Heart right ventricle (tissue), 16 donors: ENCODE data around the gene TTC16. TPM values are rescaled to one million over a fixed set of nuclear protein-coding genes. Genes with fewer than 3 reads are reported as not detected.

Experiments
- ATAC-seq, 8 donors: fragments of 200-7000 bp; cut with Tn5 transposase; one replicate each; pipeline ENCODE4 v1.9.1; 2020; ENCODE audit warnings: mild to moderate bottlenecking in 8 of 8, moderate library complexity in 8 of 8, moderate number of reproducible peaks in 1 of 8
- DNase-seq, 2 donors: peaks; one replicate each; pipeline ENCODE4 v3.0.0-alpha.2; 2020
- H3K27ac ChIP-seq, 10 donors: fragments of 200-600 bp; sonication (generic) in 2 of 10; one replicate each; pipeline versions ENCODE4 v1.5.0 to v1.8.0; 2020 to 2022; ENCODE audit warnings: mild to moderate bottlenecking in 3 of 10
- H3K27me3 ChIP-seq, 7 donors: fragments of 200-600 bp; one replicate each; pipeline ENCODE4 v1.8.0; 2021 to 2022; ENCODE audit warnings: mild to moderate bottlenecking in 2 of 7
- H3K36me3 ChIP-seq, 9 donors: fragments of 200-600 bp; sonication (generic) in 1 of 9; one replicate each; pipeline versions ENCODE4 v1.5.0 to v1.8.0; 2020 to 2022; ENCODE audit warnings: mild to moderate bottlenecking in 2 of 9
- H3K4me1 ChIP-seq, 9 donors: fragments of 200-600 bp; sonication (generic) in 1 of 9; one replicate each; pipeline versions ENCODE4 v1.5.0 to v1.8.0; 2020 to 2022; ENCODE audit warnings: mild to moderate bottlenecking in 4 of 9
- H3K4me3 ChIP-seq, 10 donors: fragments of 200-600 bp; sonication (generic) in 2 of 10; one replicate each; pipeline versions ENCODE4 v1.5.0 to v1.8.0; 2020 to 2022; ENCODE audit warnings: mild to moderate bottlenecking in 7 of 10, moderate library complexity in 2 of 10
- H3K9me3 ChIP-seq, 11 donors: fragments of 200-600 bp in 10 of 11; sonication (generic) in 2 of 11; one replicate each; pipeline versions ENCODE4 v1.5.0 to v1.8.0; 2013 to 2022; ENCODE audit warnings: mild to moderate bottlenecking in 2 of 11, control low read depth in 1 of 11, moderate library complexity in 1 of 11
- CTCF ChIP-seq, 9 donors: fragments of 200-600 bp; sonication (generic) in 2 of 9; IDR thresholded peaks; one replicate each; pipeline versions ENCODE4 v1.5.0 to v1.8.0; 2021 to 2022; ENCODE audit warnings: antibody characterized with exemption in 9 of 9, mild to moderate bottlenecking in 5 of 9, moderate library complexity in 1 of 9
- WGBS, 2 donors: extraction: QIAGEN DNeasy Blood & Tissue Kit; methylation state at CpG; one replicate each; pipeline ENCODE4 v1.1.7; 2013; ENCODE audit warnings: inconsistent platforms in 1 of 2; 5-methylcytosine and 5-hydroxymethylcytosine counted together
- intact Hi-C, 10 donors: fragments of 100-400 bp; cut with DNase I; formaldehyde crosslinking; loops; one replicate each; pipeline versions ENCODE4 v1.11.1 to v1.14.2; 2022
- polyA plus RNA-seq, 2 donors: library from polyadenylated mRNA; stranded (reverse); fragments of 200-250 nt; gene quantifications; one replicate each; pipeline ENCODE4 v1.2.3, GENCODE V29; 2013
- total RNA-seq, 10 donors: library from RNA; stranded (reverse); fragmentation: NEBNext Ultra II Directional in 3 of 10; extraction: Animal tissue kit (Norgen Biotek cat#: 25700) in 3 of 10; gene quantifications; one replicate each; pipeline versions ENCODE4 v1.2.1 to v1.2.4, GENCODE V29; 2021 to 2023
- donor health status: Arrhythmogenic right ventricular cardiomyopathy.
- donor health status: ischemic (EF 13 %, LVEDD 7.1; RV severe dilation, severe dysfunction).
- donor health status: healthy with polysubstance abuse.
- donor health status: DM: no; HTN: yes; CAD: no.
- donor health status: DM: no; HTN: no; CAD: no.
- donor health status: ischemic (EF 25% LVEDD 6.9; RV normal size, moderate dysfunction).
- donor health status: ischemic (EF 25% LVEDD 5.7; RV mildly dilated, moderate dysfunction).
- donor health status: healthy.
- donor health status: DM: yes; HTN: yes; CAD: no.
- donor health status: Ischemic cardiomyopathy.
- donor health status: ischemic (EF 35%, LVEDD 5.7; RV mildly dilated, moderate dysfunction).
- donor health status: nonischemic (EF 11% LVEDD 7.7; RV severe dilation, severe dysfunction).
- donor health status: DM: yes; HTN: yes; CAD: no.
- donor health status: PGD.
- donor health status: ischemic (EF 29% LVEDD 5.4; RV normal size, mild dysfunction).
- donor health status: nonischemic (EF 23%, LVEDD 6.1; RV moderate dilation, normal function).

TTC16 gene
- total and polyA plus RNA-seq, 12 donors = 0.04 to 1.4 (median 0.32) TPM; not detected in 1

GRCh38 chr9:127673234-127673633 lies 42.6 kb upstream of the TTC16 start:
- no peak overlapping the region for H3K27ac ChIP-seq
- no peak for ATAC-seq
- 92 to 93% methylated on average over 7 of the region's 7 CpGs for WGBS, 2 donors
- no peak for TF ChIP-seq CTCF (IDR thresholded peaks at IDR 0.05)
- peaks cover 0 to 100% (median 52%) of the 10 kb centered on the region in 9 donors for H3K36me3 ChIP-seq
- DNase-seq = no peak
- intact Hi-C loops = no loop called here
- H3K4me3 ChIP-seq = no peak overlapping the region
- H3K9me3 ChIP-seq = no peaks in the 10 kb centered on the region
- no peaks in the 10 kb centered on the region for H3K27me3 ChIP-seq
- no peaks in the 10 kb centered on the region for H3K4me1 ChIP-seq

DNA sequence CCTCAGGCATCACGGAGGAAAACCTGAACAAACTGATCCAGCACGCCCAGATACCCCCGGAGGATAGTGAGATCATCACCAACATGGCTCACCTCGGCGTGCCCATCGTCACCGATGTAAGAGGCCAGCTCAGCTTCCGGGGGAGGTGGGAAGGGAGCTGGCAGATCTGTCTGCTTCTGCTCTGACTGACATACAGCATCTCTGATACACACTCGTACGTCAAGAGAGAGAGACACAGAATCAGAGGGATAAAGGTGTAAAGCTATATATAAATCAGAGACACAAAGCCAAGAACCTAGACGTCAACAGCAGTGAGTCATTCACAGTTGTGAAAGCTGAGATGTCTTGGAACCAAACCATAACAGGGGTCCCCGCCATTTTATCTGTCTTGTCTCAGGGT lies 39.2 kb upstream of the TTC16 start:
- Histone ChIP-seq H3K4me1 (no peaks in the 10 kb centered on the region), H3K27me3 (no peaks in the 10 kb centered on the region), H3K9me3 (no peaks in the 10 kb centered on the region), H3K4me3 (no peak overlapping the region), H3K36me3 (peaks cover 0 to 100% (median 72%) of the 10 kb centered on the region in 9 donors), H3K27ac (no peak overlapping the region)
- 88 to 89% methylated on average over 12 of the region's 12 CpGs for WGBS, 2 donors
- no peak for DNase-seq
- no peak for TF ChIP-seq CTCF (IDR thresholded peaks at IDR 0.05)
- intact Hi-C loops = no loop called here
- ATAC-seq = peak in 3 of 8 donors; percentile 56 to 77 (median 73)

DNA sequence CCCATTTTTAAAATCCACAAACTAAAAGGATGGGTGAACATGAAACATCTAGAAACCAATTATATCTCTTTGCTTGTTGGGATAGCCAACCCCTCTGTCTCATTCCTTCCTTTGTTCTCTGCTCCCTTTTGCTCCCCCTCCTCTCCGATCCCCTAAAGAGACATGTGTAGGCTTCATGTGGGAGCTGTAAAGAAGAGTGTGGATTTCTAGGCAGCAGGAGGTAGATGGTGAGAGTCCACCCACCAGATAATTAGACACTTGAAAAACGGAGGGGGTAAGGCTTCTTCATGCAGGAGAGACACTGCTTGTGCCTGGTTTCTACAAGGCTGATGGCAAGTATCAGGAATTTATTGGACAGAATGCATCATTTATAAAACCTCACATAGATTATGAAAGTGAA lies 36.4 kb upstream of the TTC16 start:
- Histone ChIP-seq H3K27ac (no peak overlapping the region), H3K36me3 (peaks cover 0 to 100% (median 72%) of the 10 kb centered on the region in 9 donors), H3K4me3 (no peak overlapping the region), H3K4me1 (no peaks in the 10 kb centered on the region), H3K9me3 (no peaks in the 10 kb centered on the region), H3K27me3 (no peaks in the 10 kb centered on the region)
- TF ChIP-seq CTCF (IDR thresholded peaks at IDR 0.05) = no peak
- 85 to 88% methylated on average over 2 of the region's 2 CpGs for WGBS, 2 donors
- no peak for ATAC-seq
- DNase-seq = no peak
- intact Hi-C loops = no loop called here

GRCh38 chr9:127680226-127680625 lies 35.7 kb upstream of the TTC16 start:
- peaks cover 0 to 100% (median 75%) of the 10 kb centered on the region in 9 donors for H3K36me3 ChIP-seq
- no peak for DNase-seq
- no peak for TF ChIP-seq CTCF (IDR thresholded peaks at IDR 0.05)
- H3K27ac ChIP-seq = no peak overlapping the region
- WGBS, 2 donors = 93 to 94% methylated on average over 11 of the region's 11 CpGs
- ATAC-seq = no peak
- intact Hi-C loops = no loop called here
- H3K4me3 ChIP-seq = no peak overlapping the region
- H3K27me3 ChIP-seq = no peaks in the 10 kb centered on the region
- no peaks in the 10 kb centered on the region for H3K9me3 ChIP-seq
- no peaks in the 10 kb centered on the region for H3K4me1 ChIP-seq
